SK-N-SH treated with all-trans-retinoic acid at 6 μM for 48 hours (cell line): ENCODE data around the gene ERAP2.

ENCODE experiments used
- ATAC-seq: fragments of 200-7000 bp; cut with Tn5 transposase; 3 replicates; pipeline ENCODE4 v1.9.1; 2020; ENCODE audit warnings: mild to moderate bottlenecking, moderate library complexity
- ARNTL ChIP-seq: fragments of 450-650 bp; formaldehyde crosslinking; IDR thresholded peaks from 2 replicates; pipeline ENCODE4 v1.5.0; 2020; ENCODE audit warnings: low read depth, mild to moderate bottlenecking, moderate library complexity, borderline replicate concordance
- BACH2 ChIP-seq: fragments of 250-450 bp; sonication (Bioruptor Pico); IDR thresholded peaks from 2 replicates; pipeline ENCODE4 v1.9.0; 2021; ENCODE audit warnings: mild to moderate bottlenecking, borderline replicate concordance
- CSDC2 ChIP-seq: fragments of 250-450 bp; sonication (Bioruptor Pico); IDR thresholded peaks from 2 replicates; pipeline ENCODE4 v1.5.0; 2020; ENCODE audit warnings: mild to moderate bottlenecking, moderate library complexity
- ESRRG ChIP-seq: fragments of 250-450 bp; sonication (Bioruptor Pico); IDR thresholded peaks from 2 replicates; pipeline ENCODE4 v1.6.1; 2021; ENCODE audit warnings: mild to moderate bottlenecking
- GLIS3 ChIP-seq: fragments of 250-450 bp; sonication (Bioruptor Pico); IDR thresholded peaks from 2 replicates; pipeline ENCODE4 v1.5.0; 2020; ENCODE audit warnings: mild to moderate bottlenecking, moderate library complexity
- ISL1 ChIP-seq: fragments of 250-450 bp; sonication (Bioruptor Pico); IDR thresholded peaks from 2 replicates; pipeline ENCODE4 v2.1.2; 2022; ENCODE audit warnings: mild to moderate bottlenecking, moderate library complexity
- OSR1 ChIP-seq: fragments of 250-450 bp; sonication (Bioruptor Pico); IDR thresholded peaks from 2 replicates; pipeline ENCODE4 v1.8.0; 2022; ENCODE audit warnings: moderate library complexity, mild to moderate bottlenecking, inconsistent platforms
- PPARA ChIP-seq: fragments of 250-450 bp; sonication (Bioruptor Pico); IDR thresholded peaks from 2 replicates; pipeline ENCODE4 v1.5.0; 2020; ENCODE audit warnings: mild to moderate bottlenecking, borderline replicate concordance
- RARB ChIP-seq: fragments of 250-450 bp; sonication (Bioruptor Pico); IDR thresholded peaks from 2 replicates; pipeline ENCODE4 v1.8.0; 2021; ENCODE audit warnings: mild to moderate bottlenecking, moderate library complexity
- SNAI2 ChIP-seq: fragments of 250-450 bp; sonication (Bioruptor Pico); IDR thresholded peaks from 2 replicates; pipeline ENCODE4 v1.5.0; 2020; ENCODE audit warnings: mild to moderate bottlenecking, moderate library complexity
- TCF4 ChIP-seq: fragments of 250-450 bp; sonication (Bioruptor Pico); IDR thresholded peaks from 2 replicates; pipeline ENCODE4 v1.8.0; 2021; ENCODE audit warnings: mild to moderate bottlenecking, moderate library complexity, borderline replicate concordance
- ZC3H10 ChIP-seq: fragments of 250-450 bp; sonication (Bioruptor Pico); IDR thresholded peaks from 2 replicates; pipeline ENCODE4 v1.5.1; 2021; ENCODE audit warnings: mild to moderate bottlenecking, moderate library complexity
- ZFP3 ChIP-seq: fragments of 250-450 bp; sonication (Bioruptor Pico); IDR thresholded peaks from 2 replicates; pipeline ENCODE4 v1.5.0; 2020; ENCODE audit warnings: mild to moderate bottlenecking, moderate library complexity
- ZFP30 ChIP-seq: fragments of 450-650 bp; formaldehyde crosslinking; IDR thresholded peaks from 2 replicates; pipeline ENCODE4 v1.5.0; 2022; ENCODE audit warnings: mild to moderate bottlenecking, moderate library complexity
- ZNF70 ChIP-seq: fragments of 450-650 bp; formaldehyde crosslinking; IDR thresholded peaks from 2 replicates; pipeline ENCODE4 v1.5.0; 2020; ENCODE audit warnings: mild to moderate bottlenecking, moderate library complexity
- ZNF8 ChIP-seq: fragments of 450-650 bp; formaldehyde crosslinking; IDR thresholded peaks from 2 replicates; pipeline ENCODE4 v1.5.0; 2020; ENCODE audit warnings: mild to moderate bottlenecking, moderate library complexity
- TF ChIP-seq, protein P1 (sequence below): fragments of 250-450 bp; sonication (Bioruptor Pico); IDR thresholded peaks from 2 replicates; pipeline ENCODE4 v1.5.1; 2020; ENCODE audit warnings: low read depth, mild to moderate bottlenecking, moderate library complexity
- TF ChIP-seq, protein P2 (sequence below): fragments of 250-450 bp; sonication (Bioruptor Pico); IDR thresholded peaks from 2 replicates; pipeline ENCODE4 v1.8.0; 2021; ENCODE audit warnings: low read depth, mild to moderate bottlenecking, moderate library complexity, borderline replicate concordance
- TF ChIP-seq, protein P3 (sequence below): fragments of 250-450 bp; sonication (Bioruptor Pico); IDR thresholded peaks from 2 replicates; pipeline ENCODE4 v1.5.0; 2020; ENCODE audit warnings: mild to moderate bottlenecking, moderate library complexity
- TF ChIP-seq, protein P4 (sequence below): fragments of 250-450 bp; sonication (Bioruptor Pico); IDR thresholded peaks from 2 replicates; pipeline ENCODE4 v1.8.0; 2020; ENCODE audit warnings: mild to moderate bottlenecking, moderate library complexity, borderline replicate concordance
- TF ChIP-seq, protein P5 (sequence below): fragments of 250-450 bp; sonication (Bioruptor Pico); IDR thresholded peaks from 2 replicates; pipeline ENCODE4 v1.5.1; 2021; ENCODE audit warnings: mild to moderate bottlenecking, moderate library complexity

Gene ERAP2

DNA sequence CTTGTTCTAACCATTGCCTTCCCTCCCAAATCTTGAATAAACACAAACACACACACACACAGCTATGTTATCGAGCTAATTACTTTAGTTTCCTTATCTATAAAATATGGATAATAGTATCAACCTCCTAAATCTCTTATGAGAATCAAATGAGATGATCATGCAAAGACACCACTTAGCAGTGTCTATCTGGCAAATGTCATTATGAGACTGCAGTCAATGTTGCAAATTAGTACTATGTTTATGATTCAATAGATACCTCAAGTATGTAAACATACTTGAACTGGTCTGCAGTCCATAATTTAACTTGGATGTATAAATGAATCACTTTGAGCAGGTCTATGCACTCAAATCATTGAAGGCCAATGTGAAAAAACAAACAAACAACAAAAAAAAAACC lies 22.2 kb upstream of the ERAP2 start:
- ATAC-seq = no peak
- TF ChIP-seq ZNF70 = peak; percentile 68; the same call in 1 of the 2 replicates
- TF ChIP-seq ZC3H10 (CRISPR knock-in tag) = no peak
- TF ChIP-seq, protein P1, sequence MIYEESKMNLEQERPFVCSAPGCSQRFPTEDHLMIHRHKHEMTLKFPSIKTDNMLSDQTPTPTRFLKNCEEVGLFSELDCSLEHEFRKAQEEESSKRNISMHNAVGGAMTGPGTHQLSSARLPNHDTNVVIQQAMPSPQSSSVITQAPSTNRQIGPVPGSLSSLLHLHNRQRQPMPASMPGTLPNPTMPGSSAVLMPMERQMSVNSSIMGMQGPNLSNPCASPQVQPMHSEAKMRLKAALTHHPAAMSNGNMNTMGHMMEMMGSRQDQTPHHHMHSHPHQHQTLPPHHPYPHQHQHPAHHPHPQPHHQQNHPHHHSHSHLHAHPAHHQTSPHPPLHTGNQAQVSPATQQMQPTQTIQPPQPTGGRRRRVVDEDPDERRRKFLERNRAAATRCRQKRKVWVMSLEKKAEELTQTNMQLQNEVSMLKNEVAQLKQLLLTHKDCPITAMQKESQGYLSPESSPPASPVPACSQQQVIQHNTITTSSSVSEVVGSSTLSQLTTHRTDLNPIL (CRISPR knock-in tag) = no peak
- TF ChIP-seq ZNF8 (CRISPR knock-in tag) = no peak
- no peak for TF ChIP-seq ISL1
- TF ChIP-seq TCF4 (CRISPR knock-in tag) = peak; percentile 83; the same call in 1 of the 2 replicates
- no peak for TF ChIP-seq SNAI2 (CRISPR knock-in tag)

DNA sequence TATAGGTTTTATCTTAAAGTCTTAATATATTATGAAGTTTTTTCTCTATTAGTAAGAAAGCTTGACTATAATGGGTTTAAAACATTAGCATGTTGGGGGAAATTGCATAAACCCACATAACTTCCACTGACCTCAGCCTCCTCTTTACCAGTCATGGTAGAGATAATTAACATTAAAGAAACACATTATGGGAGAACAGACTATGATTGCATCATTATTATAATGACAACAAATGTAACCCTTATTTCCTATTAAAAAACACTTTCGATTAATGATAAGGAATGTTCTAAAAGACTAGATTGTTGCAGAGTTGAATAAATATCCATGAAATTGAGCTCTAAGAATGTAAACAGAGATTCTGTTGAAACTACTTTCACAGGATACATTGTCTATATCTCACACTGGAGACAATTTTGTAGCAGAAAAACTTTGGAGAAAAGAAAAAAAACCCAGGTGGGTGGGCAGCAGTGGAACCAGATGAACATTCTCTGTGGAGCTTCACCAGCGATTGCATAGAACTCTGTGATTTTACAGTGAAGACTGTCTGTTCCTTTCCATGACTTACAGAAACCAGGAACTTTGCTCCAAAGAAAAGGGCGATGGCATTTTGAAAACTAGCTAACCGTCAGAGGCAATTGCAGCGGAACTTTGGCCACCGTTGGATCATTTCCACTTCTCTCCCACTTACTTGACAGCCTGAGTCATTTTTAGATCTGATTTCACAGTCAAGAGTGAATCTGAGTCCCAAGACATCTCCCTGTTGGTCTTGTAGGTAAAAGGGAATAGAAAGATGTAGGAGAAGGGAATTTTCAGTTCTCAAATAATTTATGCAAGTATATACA lies 21.0 kb upstream of the ERAP2 start:
- ATAC-seq = peak; percentile 55
- TF ChIP-seq ZNF70 (no peak), ZFP3 (CRISPR knock-in tag) (no peak), BACH2 (CRISPR knock-in tag) (no peak), SNAI2 (CRISPR knock-in tag) (no peak), OSR1 (CRISPR knock-in tag) (no peak), ZC3H10 (CRISPR knock-in tag) (no peak), CSDC2 (CRISPR knock-in tag) (no peak), ISL1 (no peak), TCF4 (CRISPR knock-in tag) (no peak), ZFP30 (CRISPR knock-in tag) (no peak)
- TF ChIP-seq, protein P2, sequence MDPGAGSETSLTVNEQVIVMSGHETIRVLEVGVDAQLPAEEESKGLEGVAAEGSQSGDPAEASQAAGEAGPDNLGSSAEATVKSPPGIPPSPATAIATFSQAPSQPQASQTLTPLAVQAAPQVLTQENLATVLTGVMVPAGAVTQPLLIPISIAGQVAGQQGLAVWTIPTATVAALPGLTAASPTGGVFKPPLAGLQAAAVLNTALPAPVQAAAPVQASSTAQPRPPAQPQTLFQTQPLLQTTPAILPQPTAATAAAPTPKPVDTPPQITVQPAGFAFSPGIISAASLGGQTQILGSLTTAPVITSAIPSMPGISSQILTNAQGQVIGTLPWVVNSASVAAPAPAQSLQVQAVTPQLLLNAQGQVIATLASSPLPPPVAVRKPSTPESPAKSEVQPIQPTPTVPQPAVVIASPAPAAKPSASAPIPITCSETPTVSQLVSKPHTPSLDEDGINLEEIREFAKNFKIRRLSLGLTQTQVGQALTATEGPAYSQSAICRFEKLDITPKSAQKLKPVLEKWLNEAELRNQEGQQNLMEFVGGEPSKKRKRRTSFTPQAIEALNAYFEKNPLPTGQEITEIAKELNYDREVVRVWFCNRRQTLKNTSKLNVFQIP (CRISPR knock-in tag) = no peak
- TF ChIP-seq, protein P3, sequence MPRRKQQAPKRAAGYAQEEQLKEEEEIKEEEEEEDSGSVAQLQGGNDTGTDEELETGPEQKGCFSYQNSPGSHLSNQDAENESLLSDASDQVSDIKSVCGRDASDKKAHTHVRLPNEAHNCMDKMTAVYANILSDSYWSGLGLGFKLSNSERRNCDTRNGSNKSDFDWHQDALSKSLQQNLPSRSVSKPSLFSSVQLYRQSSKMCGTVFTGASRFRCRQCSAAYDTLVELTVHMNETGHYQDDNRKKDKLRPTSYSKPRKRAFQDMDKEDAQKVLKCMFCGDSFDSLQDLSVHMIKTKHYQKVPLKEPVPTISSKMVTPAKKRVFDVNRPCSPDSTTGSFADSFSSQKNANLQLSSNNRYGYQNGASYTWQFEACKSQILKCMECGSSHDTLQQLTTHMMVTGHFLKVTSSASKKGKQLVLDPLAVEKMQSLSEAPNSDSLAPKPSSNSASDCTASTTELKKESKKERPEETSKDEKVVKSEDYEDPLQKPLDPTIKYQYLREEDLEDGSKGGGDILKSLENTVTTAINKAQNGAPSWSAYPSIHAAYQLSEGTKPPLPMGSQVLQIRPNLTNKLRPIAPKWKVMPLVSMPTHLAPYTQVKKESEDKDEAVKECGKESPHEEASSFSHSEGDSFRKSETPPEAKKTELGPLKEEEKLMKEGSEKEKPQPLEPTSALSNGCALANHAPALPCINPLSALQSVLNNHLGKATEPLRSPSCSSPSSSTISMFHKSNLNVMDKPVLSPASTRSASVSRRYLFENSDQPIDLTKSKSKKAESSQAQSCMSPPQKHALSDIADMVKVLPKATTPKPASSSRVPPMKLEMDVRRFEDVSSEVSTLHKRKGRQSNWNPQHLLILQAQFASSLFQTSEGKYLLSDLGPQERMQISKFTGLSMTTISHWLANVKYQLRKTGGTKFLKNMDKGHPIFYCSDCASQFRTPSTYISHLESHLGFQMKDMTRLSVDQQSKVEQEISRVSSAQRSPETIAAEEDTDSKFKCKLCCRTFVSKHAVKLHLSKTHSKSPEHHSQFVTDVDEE (CRISPR knock-in tag) = no peak
- TF ChIP-seq, protein P4, sequence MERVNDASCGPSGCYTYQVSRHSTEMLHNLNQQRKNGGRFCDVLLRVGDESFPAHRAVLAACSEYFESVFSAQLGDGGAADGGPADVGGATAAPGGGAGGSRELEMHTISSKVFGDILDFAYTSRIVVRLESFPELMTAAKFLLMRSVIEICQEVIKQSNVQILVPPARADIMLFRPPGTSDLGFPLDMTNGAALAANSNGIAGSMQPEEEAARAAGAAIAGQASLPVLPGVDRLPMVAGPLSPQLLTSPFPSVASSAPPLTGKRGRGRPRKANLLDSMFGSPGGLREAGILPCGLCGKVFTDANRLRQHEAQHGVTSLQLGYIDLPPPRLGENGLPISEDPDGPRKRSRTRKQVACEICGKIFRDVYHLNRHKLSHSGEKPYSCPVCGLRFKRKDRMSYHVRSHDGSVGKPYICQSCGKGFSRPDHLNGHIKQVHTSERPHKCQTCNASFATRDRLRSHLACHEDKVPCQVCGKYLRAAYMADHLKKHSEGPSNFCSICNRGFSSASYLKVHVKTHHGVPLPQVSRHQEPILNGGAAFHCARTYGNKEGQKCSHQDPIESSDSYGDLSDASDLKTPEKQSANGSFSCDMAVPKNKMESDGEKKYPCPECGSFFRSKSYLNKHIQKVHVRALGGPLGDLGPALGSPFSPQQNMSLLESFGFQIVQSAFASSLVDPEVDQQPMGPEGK (CRISPR knock-in tag) = no peak
- TF ChIP-seq, protein P5, sequence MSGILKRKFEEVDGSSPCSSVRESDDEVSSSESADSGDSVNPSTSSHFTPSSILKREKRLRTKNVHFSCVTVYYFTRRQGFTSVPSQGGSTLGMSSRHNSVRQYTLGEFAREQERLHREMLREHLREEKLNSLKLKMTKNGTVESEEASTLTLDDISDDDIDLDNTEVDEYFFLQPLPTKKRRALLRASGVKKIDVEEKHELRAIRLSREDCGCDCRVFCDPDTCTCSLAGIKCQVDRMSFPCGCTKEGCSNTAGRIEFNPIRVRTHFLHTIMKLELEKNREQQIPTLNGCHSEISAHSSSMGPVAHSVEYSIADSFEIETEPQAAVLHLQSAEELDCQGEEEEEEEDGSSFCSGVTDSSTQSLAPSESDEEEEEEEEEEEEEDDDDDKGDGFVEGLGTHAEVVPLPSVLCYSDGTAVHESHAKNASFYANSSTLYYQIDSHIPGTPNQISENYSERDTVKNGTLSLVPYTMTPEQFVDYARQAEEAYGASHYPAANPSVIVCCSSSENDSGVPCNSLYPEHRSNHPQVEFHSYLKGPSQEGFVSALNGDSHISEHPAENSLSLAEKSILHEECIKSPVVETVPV = no peak

DNA sequence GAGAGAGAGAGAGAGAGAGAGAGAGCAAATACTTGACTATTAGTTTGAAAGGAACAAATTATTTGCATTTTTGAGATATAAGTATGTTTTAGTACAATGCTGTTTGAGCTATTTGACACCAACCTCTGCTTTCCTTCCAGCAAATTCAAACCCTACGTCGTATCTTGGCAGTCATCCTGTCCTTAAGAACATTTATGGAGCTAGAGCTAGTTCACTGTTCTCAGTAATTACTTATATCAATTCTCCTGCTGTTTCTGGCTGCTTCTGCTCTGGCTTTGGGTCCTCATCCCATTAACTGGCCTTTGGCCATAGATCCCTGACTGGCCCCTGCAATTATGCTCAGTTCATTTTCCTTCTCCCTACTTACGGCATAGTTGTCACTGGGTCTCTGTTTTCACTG lies 19.9 kb upstream of the ERAP2 start:
- ATAC-seq = peak; percentile 35; the same call in 2 of the 3 replicates
- TF ChIP-seq ZC3H10 (CRISPR knock-in tag) = no peak
- TF ChIP-seq ZFP3 (CRISPR knock-in tag) = no peak

DNA sequence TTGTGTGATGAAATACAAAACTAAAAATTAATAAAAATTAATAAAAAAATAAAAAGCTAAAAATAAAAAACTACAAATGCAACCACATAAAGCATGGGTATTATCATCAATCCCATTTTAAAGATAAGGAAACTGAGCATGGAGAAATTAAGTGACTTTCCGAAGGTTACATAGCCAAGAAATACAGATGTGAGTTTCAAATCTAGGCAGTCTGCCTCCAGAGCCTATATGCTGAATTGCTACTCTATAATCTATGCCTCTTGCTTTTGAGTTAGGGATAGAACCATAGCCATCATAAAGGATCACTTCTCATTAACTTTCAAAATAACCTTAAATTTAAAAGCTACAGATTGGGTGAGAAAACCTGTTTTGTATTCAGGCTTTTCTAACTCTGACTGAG lies 18.8 kb upstream of the ERAP2 start:
- no peak for ATAC-seq
- TF ChIP-seq PPARA (CRISPR knock-in tag) (no peak), GLIS3 (CRISPR knock-in tag) (no peak), ESRRG (no peak), ZFP3 (CRISPR knock-in tag) (no peak), ZNF8 (CRISPR knock-in tag) (no peak), CSDC2 (CRISPR knock-in tag) (no peak), RARB (CRISPR knock-in tag) (no peak), ARNTL (no peak), ZC3H10 (CRISPR knock-in tag) (no peak), SNAI2 (CRISPR knock-in tag) (no peak), ISL1 (no peak)
- TF ChIP-seq, protein P2 (CRISPR knock-in tag) = no peak
- TF ChIP-seq, protein P4 (CRISPR knock-in tag) = no peak
